Measurements from ENCODE around the gene MVB12B. TPM values are rescaled to one million over a fixed set of nuclear protein-coding genes. Genes with fewer than 3 reads are reported as not detected.

Gene MVB12B
- total and polyA plus RNA-seq, 2 of the 13 experiments (the other 11 are each of a cell fraction or from before 2014, with no cell fraction given): 12.1 to 30.1 TPM

GRCh38 chr9:126499005-126499910 lies 172.6 kb downstream of the MVB12B start (continued):
- TF ChIP-seq ZNF564 (CRISPR knock-in tag; IDR thresholded peaks at IDR 0.05): no peak
- no peak for TF ChIP-seq JUND (CRISPR knock-in tag; IDR thresholded peaks at IDR 0.05)
- TF ChIP-seq YY1 (IDR thresholded peaks at IDR 0.05; ENCODE audit: insufficient read depth, insufficient replicate concordance, low read depth, low read length): peak; percentile 23
- TF ChIP-seq ZNF12 (CRISPR knock-in tag; IDR thresholded peaks at IDR 0.05): no peak
- no peak for TF ChIP-seq TGIF2 (CRISPR knock-in tag; IDR thresholded peaks at IDR 0.05)

GRCh38 chr9:126499911-126500599 lies 173.4 kb downstream of the MVB12B start:
- Histone ChIP-seq H2AFZ (ENCODE audit: low read length) (no peak overlapping the region), H3K79me2 (ENCODE audit: insufficient read depth, low read length) (no peaks in the 10 kb centered on the region), H3K36me3 (replicated peaks in 1 of 2; ENCODE audit: control insufficient read depth in 1 of 2, insufficient read depth in 2 of 2, low read length in 2 of 2) (peaks cover 4 to 7% of the 10 kb centered on the region in 2 experiments; a peak in 3 of 5 replicates), H3K4me1 (ENCODE audit: insufficient read depth, low read length) (peaks cover 32% of the 10 kb centered on the region), H3K4me3 (replicated peaks in 1 of 3; ENCODE audit: insufficient read depth in 1 of 3, low read depth in 2 of 3, low read length in 3 of 3) (peak overlapping the region in 1 of 3 experiments; percentile 59; a peak in 1 of 6 replicates), H3K27me3 (ENCODE audit: control insufficient read depth in 1 of 2, insufficient read depth in 2 of 2, low read length in 2 of 2) (no peaks in the 10 kb centered on the region), H3K27ac (ENCODE audit: extremely low read length, insufficient read depth, low read length) (no peak overlapping the region), H4K20me1 (ENCODE audit: insufficient read depth, low read length) (peaks cover 7% of the 10 kb centered on the region; the same call in 1 of the 2 replicates), H3K9ac (ENCODE audit: insufficient read depth, low read depth, low read length) (no peak overlapping the region), H3K4me2 (ENCODE audit: low read depth, low read length) (peak overlapping the region; percentile 58), H3K9me3 (ENCODE audit: low read length) (no peaks in the 10 kb centered on the region)
- WGBS (ENCODE audit: low lambda C conversion rate): 85% methylated on average over 2 of the region's 20 CpGs
- no TSS peak for BruUV-seq (replicated peaks)
- ChIA-PET CTCF (ENCODE audit: low intra/inter-chr PET ratio, low total read pairs) (interaction anchor here (1.3 to 4.4 kb wide), 2 partner anchors 9 to 57 kb away, joined by 4 to 79 read pairs; no protein-coding TSS in a partner anchor), POLR2A (no interaction called here)
- DNase-seq (ENCODE audit: low spot score) (no peak), FAIRE-seq (no peak), ATAC-seq (peak; percentile 12)
- in situ Hi-C loops (cut with HindIII; ENCODE audit: extremely low pct_ligation_motif_present, low pct_unique_long_range_greater_than_20kb) (loop anchor here (5.0 kb wide), 1 partner anchor 57 kb away; no protein-coding TSS in a partner anchor), intact Hi-C loops (cut with micrococcal nuclease; ENCODE audit: unreplicated experiment) (no loop called here)
- TF ChIP-seq AGO2 (optimal IDR thresholded peaks at IDR 0.05; ENCODE audit: low read depth, low read length) (peak; percentile 21), RBM39 (IDR thresholded peaks at IDR 0.05; ENCODE audit: low read depth, low read length, poor library complexity, severe bottlenecking) (peak; percentile 34), CEBPG (CRISPR knock-in tag; IDR thresholded peaks at IDR 0.05) (no peak)
